ENCODE results near the gene NMB. TPM values are rescaled to one million over a fixed set of nuclear protein-coding genes. Genes with fewer than 3 reads are reported as not detected.

Gene NMB
- total RNA-seq, 2 donors from 2014 or later, result 2.9 to 8.0 TPM

DNA sequence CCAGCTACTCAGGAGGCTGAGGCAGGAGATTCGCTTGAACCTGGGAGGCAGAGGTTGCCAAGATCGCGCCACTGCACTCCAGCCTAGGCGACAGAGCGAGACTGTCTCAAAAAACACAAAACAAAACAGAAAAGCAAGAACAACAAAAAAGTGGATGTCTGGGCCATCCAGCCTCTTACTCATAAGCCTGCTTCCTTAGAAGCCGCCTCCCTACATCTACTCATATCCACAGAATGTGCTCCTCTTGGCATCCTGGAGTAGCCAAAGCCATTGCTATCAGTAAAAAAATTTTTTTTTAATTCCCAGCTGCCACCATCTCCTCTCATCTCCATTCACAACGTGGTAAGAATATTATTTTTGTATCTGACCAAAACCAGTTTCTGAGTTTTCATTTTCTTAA is 46.4 kb downstream of the NMB start:
- Histone ChIP-seq H3K4me1 (ENCODE audit: control insufficient read depth in 1 of 2, low read depth in 2 of 2) (peaks cover 0 to 2% of the 10 kb centered on the region in 2 donors), H3K27ac (no peak overlapping the region), H3K36me3 (no peaks in the 10 kb centered on the region), H3K4me3 (no peak overlapping the region), H3K27me3 (replicated peaks; ENCODE audit: insufficient read depth) (no peaks in the 10 kb centered on the region), H3K9me3 (no peaks in the 10 kb centered on the region)
- DNase-seq (ENCODE audit: low spot score) (no peak), ATAC-seq (ENCODE audit: insufficient number of reproducible peaks, low FRiP score, low read depth) (no peak)
- TF ChIP-seq, protein P1, sequence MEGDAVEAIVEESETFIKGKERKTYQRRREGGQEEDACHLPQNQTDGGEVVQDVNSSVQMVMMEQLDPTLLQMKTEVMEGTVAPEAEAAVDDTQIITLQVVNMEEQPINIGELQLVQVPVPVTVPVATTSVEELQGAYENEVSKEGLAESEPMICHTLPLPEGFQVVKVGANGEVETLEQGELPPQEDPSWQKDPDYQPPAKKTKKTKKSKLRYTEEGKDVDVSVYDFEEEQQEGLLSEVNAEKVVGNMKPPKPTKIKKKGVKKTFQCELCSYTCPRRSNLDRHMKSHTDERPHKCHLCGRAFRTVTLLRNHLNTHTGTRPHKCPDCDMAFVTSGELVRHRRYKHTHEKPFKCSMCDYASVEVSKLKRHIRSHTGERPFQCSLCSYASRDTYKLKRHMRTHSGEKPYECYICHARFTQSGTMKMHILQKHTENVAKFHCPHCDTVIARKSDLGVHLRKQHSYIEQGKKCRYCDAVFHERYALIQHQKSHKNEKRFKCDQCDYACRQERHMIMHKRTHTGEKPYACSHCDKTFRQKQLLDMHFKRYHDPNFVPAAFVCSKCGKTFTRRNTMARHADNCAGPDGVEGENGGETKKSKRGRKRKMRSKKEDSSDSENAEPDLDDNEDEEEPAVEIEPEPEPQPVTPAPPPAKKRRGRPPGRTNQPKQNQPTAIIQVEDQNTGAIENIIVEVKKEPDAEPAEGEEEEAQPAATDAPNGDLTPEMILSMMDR (IDR thresholded peaks at IDR 0.05), result no peak

DNA sequence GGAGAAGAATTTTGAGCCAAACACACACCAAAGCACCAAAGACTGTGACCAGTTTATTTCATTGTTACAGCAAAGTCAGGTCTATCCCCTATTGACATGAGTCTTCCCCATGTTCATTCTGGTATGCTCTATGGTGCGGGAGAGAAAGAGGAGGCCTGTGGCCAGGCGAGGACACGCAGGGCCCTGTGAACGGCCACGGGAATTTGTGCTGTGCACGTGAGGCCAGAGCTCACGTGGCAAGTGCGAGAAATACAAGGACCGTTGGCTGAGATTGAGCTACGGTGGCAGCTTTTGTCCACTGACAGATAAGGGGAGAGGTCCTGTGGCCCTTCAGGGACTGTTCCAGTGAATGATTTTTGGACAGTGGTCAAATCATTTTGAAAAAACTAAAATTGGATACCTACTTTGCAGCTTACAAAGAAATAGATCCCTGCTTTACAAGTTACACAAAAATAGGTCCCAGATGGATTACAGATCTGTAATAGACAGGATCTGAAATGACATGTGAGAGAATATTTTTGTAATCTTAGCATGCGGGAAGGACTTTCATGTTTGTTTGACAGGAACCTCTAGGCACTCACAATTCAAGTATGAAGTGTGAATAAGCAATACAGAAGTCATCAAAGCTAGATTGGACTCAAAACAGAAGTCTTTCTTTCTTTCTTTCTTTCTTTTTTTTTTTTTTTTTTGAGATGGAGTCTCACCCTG is 48.0 kb downstream of the NMB start:
- ATAC-seq (ENCODE audit: insufficient number of reproducible peaks, low FRiP score, low read depth), result no peak
- TF ChIP-seq, protein P1 (IDR thresholded peaks at IDR 0.05), result no peak
- Histone ChIP-seq H3K27ac (no peak overlapping the region), H3K27me3 (replicated peaks; ENCODE audit: insufficient read depth) (no peaks in the 10 kb centered on the region), H3K4me3 (no peak overlapping the region), H3K4me1 (ENCODE audit: control insufficient read depth in 1 of 2, low read depth in 2 of 2) (no peaks in the 10 kb centered on the region), H3K36me3 (no peaks in the 10 kb centered on the region), H3K9me3 (no peaks in the 10 kb centered on the region)
- DNase-seq (ENCODE audit: low spot score), result no peak

DNA sequence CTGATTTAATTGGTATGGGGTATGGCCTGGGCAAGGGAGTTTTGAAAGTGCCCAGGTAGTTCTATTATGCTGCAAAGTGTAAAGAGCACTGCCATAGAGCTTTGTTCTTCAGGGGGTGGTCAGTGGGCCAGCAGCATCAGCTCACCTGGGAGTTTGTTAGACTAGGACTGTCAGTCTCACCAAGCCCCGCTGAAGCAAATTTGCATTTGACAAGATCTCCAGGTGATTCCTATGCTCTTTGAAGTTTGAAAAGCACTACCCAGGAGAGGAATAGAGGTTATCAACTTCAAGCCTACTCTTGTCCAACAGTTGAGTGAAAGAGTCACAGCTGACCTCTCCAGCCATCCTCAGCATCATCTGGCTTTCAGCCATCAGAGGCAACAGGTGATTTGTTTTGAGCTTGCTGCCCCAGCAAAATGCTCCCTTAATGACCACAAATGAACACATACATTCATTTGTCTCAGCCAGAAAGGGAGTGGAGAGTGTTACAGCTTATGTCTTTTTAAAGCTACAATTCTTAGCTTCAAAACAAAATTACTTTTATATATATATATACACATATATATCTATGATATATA is 49.2 kb downstream of the NMB start:
- ATAC-seq (ENCODE audit: insufficient number of reproducible peaks, low FRiP score, low read depth) (no peak), DNase-seq (ENCODE audit: low spot score) (no peak)
- TF ChIP-seq, protein P1 (IDR thresholded peaks at IDR 0.05), result no peak
- no peaks in the 10 kb centered on the region for H3K36me3 ChIP-seq
- H3K4me3 ChIP-seq, result no peak overlapping the region
- no peaks in the 10 kb centered on the region for H3K27me3 ChIP-seq (replicated peaks; ENCODE audit: insufficient read depth)
- no peaks in the 10 kb centered on the region for H3K4me1 ChIP-seq (ENCODE audit: control insufficient read depth in 1 of 2, low read depth in 2 of 2)
- no peak overlapping the region for H3K27ac ChIP-seq
- no peaks in the 10 kb centered on the region for H3K9me3 ChIP-seq

DNA sequence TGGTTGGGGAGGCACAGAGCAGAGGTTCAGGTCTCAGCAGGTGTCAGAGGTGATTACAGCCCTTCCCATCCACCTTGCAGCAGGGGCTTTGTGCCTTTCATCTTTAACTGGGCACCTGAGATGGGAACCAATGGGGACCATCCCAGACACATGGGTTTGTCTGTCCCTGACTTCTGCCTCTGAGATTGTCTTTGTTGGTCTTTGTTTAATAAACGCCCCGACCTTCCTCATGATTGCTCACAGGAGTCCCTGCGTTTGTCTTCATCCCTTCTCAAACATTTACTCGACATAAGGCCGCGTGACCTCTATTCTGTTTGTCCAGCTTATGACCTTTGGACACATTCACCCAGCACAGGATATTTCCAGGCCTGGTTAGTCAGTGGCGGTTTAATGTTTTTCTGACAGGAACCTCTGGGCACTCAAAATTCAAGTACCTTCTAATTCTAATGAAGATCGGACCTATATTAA is 51.3 kb downstream of the NMB start:
- Histone ChIP-seq H3K27ac (no peak overlapping the region), H3K4me1 (ENCODE audit: control insufficient read depth in 1 of 2, low read depth in 2 of 2) (peaks cover 0 to 5% of the 10 kb centered on the region in 2 donors), H3K36me3 (no peaks in the 10 kb centered on the region), H3K27me3 (replicated peaks; ENCODE audit: insufficient read depth) (no peaks in the 10 kb centered on the region), H3K9me3 (no peaks in the 10 kb centered on the region), H3K4me3 (no peak overlapping the region)
- TF ChIP-seq, protein P1 (IDR thresholded peaks at IDR 0.05), result no peak
- ATAC-seq (ENCODE audit: insufficient number of reproducible peaks, low FRiP score, low read depth) (no peak), DNase-seq (ENCODE audit: low spot score) (no peak)

DNA sequence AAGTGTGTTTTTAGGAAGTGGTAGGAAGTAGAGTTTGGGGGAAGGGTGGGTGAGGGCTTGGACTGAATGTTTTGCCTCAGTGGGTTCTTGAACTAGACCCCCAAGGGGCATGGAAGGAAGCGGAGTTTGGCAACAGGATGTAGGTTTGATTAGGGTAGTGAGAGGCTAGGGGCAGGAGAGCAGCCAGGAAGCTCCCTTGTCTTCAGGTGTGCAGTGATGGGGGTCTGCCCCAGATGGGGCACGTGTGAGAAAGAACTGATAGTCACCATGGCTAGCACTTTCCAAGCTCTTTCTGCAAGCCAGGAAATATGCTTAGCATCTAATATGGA is 52.5 kb downstream of the NMB start:
- no peaks in the 10 kb centered on the region for H3K9me3 ChIP-seq
- H3K4me1 ChIP-seq (ENCODE audit: control insufficient read depth in 1 of 2, low read depth in 2 of 2), result peaks cover 0 to 9% of the 10 kb centered on the region in 2 donors
- H3K36me3 ChIP-seq, result no peaks in the 10 kb centered on the region
- no peak overlapping the region for H3K4me3 ChIP-seq
- no peak for DNase-seq (ENCODE audit: low spot score)
- H3K27ac ChIP-seq, result no peak overlapping the region
- TF ChIP-seq, protein P1 (IDR thresholded peaks at IDR 0.05), result no peak
- no peak for ATAC-seq (ENCODE audit: insufficient number of reproducible peaks, low FRiP score, low read depth)
- H3K27me3 ChIP-seq (replicated peaks; ENCODE audit: insufficient read depth), result no peaks in the 10 kb centered on the region

Other genes starting within 250 kb of the NMB start
- 1 to 10 TPM; 2.8 to 4.6 TPM for gene ZSCAN2, start 57.2 kb downstream of the NMB start, total RNA-seq
- gene WDR73, start 3.9 kb downstream of the NMB start, total RNA-seq, result 10 to 100 TPM; 30.7 to 34.3 TPM
- gene SEC11A, start 57.9 kb upstream of the NMB start, total RNA-seq, result 100 to 1,000 TPM in 1 of 2 donors, 10 to 100 TPM in 1; 97.1 to 122 TPM
- gene ZNF592, start 90.4 kb upstream of the NMB start, total RNA-seq, result 10 to 100 TPM; 24.4 to 26.7 TPM
- gene ALPK3, start 159.2 kb upstream of the NMB start, total RNA-seq, result 10 to 100 TPM; 56.9 to 81.1 TPM
- gene SLC28A1, start 226.5 kb upstream of the NMB start, total RNA-seq, result 1 to 10 TPM in 1 of 2 donors, under 1 TPM in 1; 0.41 to 1.6 TPM

Measured in thoracic aorta (tissue), 2 donors.